GM19328 (cell line): ENCODE measurements around the gene ZNF496.
"Not testable (repeated sequence)": the region's sequence is repeated elsewhere in the genome, so short reads cannot be mapped to it uniquely, and the experiment has no call there.

ENCODE experiments used
- ATAC-seq: cut with Tn5 transposase; IDR thresholded peaks from one replicate; pipeline ENCODE4 v1.9.1; 2021; ENCODE audit warnings: mild to moderate bottlenecking, moderate library complexity; ENCODE audit not compliant: unreplicated experiment

The ZNF496 gene

DNA sequence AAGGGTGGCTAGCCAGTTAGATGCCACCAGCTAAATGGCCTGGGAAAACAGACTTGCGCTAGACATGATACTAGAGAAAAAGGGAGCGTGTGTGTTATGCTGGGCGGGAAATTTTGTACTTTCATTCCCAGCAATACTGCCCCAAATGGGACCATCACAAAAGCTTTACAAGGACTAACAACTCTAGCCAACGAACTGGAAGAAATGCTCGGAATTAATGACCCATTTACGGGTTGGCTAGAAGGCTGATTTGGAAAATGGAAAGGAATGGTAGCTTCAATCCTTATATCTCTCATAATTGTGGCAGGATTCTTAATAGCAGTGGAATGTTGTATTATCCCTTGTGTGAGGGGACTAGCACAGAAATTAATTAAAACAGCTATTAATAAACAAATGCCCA, 27.9 kb upstream of the ZNF496 start:
- no peak for ATAC-seq

DNA sequence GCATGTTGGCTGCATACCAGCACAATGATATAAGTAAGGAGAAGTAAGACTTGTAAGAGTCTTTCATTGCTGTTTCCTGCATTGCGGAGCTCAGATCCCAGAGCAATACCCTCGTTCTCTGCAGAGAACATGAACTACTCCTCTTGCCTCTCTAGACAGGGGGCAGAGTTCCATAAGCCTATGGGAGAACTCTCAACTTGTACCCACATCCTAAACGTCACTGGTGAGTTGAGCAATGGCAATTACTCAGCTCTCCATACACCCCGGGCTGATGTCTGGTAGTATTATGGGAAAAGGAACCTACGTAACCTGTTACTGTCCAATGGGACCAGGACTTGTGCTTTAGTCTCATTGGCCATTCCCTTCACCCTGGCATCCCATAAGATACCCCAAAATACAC, 27.3 kb upstream of the ZNF496 start:
- ATAC-seq = no peak

DNA sequence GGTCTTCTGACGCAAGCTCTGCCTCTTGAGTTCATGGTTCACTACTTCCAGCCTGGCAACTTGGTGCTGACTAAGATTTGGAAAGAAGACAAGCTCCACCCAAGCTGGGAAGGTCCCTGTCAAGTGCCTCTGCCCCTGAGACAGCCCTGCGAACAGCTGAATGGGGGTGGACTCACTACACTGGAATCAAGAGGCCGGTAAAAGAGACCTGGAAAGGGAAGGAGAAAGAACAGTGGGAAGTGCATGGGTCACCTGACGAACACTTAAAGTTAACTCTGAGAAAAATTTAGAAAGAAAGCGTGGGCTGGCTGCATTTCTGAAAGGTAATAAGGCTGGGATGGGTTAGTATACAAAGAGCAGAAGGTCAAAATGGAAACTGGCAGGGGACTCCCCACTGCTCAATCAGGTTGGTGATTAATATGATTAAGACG, 26.1 kb upstream of the ZNF496 start:
- ATAC-seq = peak; percentile 81

DNA sequence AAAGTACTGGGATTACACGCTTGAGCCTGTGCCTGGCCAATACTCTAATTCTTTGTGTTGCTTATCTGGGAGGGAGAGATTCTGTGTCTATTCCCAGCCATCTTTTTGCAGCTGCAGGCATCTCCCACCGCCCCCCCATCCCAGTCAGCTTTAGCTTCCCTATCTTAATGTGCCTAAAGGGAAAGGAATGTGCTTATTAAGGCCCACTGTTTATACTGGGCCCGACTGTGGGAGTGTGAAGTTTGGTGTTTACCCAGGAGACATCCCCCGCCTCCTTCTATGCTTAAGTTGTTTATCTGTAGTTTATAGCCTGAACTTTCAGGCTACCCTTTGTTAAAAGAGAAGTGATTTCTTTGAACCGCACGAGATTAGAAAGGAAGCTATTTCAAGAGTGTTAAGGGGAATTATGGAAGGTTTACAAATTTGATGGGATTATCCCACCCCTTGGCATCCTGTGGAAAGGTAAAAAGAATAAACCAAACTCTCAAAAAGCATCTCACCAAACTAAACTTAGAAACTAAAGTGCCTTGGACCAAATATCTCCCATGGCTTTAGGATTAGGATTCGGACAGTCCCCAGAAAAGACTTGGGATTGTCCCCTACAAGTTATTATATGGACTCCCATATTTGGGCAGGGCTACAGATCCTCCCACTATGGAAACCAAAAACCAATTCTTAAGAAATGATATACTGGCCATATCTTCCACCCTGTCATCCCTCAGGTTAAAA, 25.5 kb upstream of the ZNF496 start:
- no peak for ATAC-seq

DNA sequence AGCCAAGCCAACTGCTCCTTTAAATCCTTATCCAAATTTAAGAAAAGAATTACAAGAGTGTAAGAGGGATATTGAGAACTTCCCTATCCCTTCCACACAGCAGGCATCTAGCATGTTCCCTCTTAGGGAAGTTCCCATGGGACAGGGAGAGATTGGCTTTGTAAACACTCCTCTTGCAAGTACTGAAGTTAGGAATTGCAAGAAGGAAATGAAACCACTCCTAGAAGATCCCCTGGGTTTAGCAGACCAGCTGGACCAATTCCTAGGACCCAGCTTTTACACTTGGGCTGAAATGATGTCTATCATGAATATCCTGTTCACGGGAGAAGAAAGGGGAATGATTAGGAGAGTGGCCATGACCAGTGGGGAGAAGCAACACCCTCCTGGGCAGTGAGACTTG, 23.5 kb upstream of the ZNF496 start:
- not testable (repeated sequence) for ATAC-seq

DNA sequence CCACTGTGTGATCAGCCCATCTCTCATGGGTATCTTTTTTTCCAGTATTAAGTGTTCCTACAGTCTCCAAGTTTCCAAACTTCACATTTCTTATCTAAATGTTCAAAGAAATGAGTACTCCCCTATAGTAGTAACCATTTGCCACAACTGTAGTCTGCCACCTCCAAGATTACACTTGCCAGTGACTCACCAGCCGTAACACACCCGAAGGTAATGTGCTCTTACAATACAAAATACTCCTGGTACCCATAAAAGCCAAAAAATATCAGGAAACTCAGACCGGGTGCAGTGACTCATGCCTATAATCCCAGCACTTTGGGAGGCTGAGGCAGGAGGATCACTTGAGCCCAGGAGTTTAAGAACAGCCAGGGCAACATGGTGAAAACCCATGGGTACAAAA, 20.5 kb upstream of the ZNF496 start:
- ATAC-seq = no peak

DNA sequence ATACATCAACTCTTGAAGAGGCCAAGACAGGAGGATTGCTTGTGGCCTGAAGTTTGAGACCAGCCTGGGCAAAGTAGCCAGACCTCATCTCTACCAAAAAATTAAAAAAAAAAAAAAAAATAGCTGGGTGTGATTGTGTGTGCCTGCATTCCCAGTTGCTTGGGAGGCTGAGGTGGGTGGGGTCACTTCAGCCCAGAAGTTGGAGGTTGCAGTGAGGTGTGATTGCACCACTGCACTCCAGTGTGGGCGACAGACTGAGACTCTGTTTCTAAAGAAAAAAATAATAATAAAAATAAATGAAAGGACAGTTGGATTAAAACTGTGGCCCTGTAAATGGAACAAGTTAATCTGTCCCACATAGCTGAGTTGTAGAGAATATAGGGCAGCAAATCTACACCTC, 18.9 kb upstream of the ZNF496 start:
- no peak for ATAC-seq

DNA sequence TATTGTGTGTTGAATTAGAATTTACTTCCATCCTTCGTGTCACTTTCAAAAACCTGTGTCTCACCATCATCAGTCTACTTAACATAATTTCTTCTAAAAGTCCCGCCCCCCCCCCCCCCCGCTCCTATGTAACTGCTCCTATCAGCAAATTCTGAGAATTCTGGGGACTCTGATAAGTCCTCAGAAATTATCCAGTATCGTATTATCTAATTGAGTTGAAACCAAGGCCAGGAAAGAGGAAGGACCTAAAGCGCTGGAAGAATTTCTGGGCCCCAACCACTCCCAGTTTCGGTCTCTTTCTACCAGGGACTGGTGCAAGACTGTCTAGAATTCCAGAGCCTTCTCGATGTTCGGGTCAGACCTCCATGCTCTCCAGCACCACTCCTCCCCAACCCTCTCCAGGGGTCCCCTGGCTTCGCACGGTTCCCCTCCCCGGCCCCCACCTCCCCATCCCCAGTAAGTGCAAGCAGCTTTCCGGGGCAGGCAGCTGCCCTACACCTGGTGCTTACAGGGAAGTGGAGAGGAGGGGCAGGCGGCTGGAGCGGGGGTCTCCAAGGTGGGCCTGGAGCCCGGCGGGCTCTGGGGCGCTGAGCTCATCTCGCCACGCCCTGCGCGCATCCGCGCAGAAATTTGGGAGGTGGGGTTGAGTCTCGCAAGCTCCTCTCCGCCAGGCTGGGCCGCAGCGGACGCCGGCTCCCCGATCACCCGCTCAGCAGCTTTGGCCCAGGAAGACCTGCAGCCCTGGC, 16.0 kb upstream of the ZNF496 start:
- no peak for ATAC-seq

DNA sequence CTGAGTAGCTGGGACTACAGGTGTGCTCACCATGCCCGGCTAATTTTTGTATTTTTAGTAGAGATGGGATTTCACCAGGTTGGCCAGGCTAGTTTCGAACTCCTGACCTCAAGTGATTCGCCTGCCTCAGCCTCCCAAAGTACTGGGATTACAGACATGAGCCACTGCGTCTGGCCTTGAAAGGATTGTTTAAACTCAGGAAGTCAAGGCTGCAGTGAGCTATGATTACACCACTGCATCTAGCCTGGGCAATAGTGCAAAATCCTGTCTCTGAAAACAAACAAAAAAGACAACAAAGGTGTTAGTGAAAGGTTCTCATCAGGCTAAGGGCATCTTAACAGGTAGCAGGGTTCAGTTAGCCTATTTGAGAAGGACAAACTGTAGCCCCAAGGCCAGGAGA, 14.2 kb upstream of the ZNF496 start:
- no peak for ATAC-seq

DNA sequence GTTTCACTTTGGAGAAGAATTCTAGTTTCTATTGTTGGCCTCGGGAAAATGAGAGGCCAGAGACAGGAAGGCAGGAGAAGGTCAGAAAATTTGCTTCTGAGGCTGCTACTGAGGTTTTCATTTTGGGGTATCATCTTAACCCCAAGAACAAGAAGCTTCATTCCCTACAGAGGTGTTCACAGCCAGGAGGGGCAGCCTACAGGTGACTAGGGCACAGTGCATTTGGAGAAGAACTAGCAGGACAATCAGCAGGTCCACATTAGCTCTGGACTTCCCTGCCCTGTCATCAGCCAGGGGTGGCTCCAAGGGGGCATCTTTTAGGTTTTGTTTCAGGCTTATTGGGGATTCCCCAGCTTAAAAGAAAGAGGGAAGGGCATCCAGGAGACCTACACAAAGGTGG, 12.1 kb upstream of the ZNF496 start:
- ATAC-seq = no peak

DNA sequence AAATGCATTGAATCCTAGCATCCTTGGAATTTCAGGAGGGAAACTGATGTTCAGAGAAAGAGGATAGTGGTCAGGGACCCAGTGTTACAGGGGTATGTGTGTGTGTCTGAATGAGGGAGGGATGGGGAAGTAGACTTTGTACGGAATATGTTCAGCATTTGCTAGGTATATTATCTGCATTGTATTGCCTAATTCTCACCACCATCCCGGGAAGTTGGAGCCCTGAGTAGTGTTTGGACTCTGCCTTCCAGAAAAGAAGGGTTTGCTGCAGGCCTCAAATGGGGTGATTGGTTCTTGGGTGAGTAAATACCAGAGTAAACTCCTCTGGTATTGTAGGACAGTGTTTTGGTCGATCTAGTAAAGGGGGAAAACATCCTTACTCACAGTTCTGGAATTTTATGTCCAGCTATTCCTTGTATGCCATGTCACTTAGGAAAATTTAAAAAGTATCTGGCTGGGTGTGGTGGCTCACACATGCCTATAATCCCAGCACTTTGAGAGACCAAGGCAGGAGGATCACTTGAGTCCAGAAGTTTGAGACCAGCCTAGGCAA, 7.1 kb upstream of the ZNF496 start:
- no peak for ATAC-seq

DNA sequence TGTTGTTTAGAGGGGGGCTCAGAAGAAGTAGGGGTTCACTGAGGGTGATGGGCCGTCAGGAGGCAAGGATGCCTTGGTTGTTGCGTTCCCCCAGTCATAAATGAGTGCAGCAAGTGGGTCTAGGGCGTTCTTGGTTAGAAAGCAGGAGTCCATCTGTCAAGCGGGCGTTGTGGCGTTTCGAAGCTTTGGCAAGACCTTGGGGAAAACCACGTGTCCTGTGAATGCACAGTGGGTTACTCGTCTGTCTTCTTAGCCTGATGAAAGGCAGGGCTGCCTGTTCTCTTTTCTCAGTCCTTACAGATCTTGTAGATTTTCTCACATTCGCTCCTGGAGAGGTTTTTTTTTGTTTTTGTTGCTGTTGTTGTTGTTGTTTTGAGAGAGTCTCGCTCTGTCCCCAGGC, 6.3 kb upstream of the ZNF496 start:
- ATAC-seq = no peak

DNA sequence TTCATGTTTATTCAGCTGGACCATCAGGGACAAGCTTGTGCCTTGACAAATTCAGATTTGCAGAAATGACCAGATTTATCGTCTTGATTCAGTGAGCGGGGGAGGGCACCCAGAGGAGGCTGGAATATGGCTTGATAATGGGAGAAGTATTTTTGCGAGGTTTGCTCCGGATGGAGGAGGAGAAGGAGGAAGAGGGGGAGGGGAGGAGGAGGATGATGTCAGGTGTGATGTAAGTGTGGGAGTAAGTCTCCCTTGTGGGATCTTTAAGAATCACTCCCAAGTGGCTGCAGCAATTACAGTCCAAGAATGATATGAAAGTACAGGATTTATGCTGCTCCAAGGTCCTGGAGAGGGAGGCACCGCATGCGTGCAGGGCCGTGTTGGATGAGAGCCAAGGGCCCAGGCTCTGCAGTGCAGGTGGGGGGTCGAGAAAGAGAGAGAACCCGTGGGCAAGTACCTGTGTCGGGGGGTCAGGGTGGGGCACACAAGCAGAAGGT, 5.6 kb upstream of the ZNF496 start:
- no peak for ATAC-seq

DNA sequence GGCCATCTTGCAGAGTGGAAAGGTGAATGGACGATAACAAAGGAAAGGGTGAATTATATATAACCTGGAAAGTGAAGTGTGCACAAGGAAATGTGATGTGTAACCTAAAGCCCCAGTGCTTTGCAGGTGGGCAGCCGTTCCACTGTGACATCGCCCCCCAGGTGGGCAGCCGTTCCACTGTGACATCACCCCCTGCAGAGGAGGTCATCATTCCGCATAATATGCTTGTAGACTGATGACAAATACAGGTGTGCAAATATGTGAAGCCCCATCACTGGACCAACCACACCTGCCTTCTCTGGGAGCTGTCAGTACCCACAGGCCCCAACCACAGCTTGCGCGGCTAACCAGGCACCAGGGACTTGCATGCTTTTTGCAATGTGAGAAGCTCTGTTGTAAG, 4.7 kb upstream of the ZNF496 start:
- ATAC-seq = no peak

DNA sequence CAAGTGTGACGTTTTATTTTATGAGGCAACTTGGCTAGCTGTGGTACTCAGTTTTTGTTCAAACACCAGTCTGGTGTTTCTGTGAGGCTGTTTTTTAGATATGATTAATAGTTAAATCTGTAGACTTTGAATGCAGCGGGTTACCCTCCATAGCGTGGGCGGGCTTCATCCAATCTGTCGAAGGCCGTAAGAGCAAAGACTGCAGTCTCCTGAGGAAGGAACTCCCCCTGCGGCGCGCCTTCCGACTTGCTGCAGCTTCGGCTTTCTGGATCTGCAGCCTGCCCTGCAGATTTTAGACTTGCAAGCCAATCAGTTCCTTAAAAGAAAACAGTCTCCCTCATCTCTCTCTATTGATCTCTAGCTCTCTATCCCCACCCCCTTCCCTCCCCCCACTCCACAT, 4.2 kb upstream of the ZNF496 start:
- ATAC-seq = no peak

DNA sequence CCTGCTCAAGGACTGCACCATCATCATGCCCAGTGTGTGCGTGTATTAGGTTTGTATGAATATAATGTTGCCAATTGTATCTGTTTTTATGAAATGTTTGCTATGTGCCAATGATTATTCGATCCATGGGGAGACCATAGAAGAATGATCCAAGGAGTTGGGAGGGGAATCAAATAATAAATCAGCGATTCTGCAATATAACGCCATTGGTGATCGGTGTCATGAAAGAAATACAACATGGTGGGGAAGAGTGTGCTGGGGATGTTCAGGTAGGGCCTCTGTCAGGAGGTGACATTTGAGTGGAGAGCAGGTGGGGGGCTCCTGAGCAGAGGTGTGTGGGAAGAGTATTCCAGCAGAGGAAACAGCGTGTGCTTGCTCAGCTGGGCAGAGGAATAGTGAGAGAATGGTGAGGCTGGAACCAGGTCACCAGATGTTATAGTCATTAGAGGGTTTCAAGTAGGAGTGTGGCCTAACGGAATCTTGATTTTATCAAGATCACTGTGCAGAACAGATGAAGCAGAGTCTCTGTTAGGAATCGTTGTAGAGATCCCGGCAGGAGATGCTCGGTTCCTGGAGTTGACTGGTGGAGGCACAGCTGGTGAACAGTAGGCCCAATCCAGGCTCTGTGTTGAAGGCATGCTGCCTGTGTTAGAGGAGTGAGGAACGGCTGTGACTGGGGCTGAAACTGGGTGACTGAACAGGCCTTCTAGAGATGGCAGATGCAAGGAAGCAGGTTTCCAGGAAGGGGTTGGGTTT, 2.9 kb upstream of the ZNF496 start:
- no peak for ATAC-seq

DNA sequence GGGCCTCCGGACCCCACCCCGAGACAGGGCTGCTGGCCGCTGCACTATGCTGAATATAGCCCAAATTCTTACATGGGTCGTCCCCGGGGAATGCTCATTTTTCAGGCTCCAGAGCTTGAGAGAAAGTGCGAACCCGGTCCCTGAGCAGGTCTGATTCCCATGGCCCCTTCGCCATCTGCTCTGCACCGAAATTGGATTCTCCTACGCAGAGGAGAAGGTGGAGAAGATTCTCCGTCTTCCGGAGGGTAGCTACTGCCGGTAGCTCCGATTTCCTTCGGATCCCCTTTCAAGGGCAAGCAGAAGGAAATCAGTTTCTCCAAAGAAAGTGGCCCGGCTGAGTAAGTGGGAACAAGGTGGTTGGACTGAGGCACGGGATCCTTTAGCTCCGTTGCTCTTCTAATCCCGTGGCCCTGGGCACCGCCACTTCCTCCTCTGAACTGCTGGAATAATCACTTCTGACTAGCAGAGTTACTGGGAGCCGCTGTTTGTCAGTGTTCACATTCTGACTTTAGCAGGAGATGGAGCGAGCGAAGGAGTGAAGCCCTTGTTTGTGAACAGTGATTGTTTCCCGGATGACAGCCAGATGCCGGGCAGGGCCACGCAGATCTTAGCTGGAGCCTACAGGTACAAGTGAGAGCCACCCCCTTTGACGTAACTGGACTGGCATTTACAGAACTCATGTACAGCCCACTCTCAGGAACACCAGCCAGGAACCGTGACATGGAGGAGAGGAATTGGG, 1.1 kb upstream of the ZNF496 start:
- no peak for ATAC-seq

DNA sequence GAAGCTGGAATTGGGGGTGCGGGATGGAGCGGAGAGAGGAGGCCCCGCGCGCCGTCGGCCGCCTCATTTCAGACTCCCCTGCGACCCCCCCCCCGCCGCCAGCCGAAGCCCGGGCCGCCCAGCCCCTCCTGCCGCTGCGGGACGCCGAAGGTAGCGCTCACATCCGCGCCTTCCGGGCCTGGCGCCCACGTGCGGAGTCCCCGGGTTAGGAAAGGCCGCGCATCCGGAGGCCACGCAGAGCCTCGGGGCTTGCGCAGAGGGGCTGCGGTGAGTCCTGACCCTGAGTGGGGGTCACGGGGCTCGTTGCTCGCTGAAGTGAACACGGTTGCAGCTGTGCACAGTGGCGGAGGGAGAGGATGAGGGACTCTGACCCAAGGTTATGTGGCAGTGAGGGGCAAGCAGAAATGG, 552 bp upstream of the ZNF496 start:
- peak; percentile 33 for ATAC-seq

DNA sequence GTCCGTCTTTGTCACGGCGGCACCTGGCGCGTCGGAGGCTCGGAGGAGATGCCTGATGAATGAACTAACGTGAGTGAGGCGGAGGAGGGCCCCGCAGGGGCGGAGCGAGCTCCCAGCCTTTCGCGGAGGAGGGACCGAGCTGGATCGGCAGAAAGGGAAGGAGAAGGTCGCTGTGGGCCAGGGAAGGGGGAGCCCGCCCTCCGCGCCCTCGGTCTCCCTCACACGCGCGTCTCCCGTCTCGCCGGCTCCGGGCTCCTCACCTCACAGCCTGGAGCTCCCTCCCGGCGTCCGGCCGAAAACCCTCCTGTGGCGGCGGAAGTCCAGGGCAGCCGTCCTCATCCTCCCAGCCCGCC, 519 bp downstream of the ZNF496 start:
- ATAC-seq = peak; percentile 60

DNA sequence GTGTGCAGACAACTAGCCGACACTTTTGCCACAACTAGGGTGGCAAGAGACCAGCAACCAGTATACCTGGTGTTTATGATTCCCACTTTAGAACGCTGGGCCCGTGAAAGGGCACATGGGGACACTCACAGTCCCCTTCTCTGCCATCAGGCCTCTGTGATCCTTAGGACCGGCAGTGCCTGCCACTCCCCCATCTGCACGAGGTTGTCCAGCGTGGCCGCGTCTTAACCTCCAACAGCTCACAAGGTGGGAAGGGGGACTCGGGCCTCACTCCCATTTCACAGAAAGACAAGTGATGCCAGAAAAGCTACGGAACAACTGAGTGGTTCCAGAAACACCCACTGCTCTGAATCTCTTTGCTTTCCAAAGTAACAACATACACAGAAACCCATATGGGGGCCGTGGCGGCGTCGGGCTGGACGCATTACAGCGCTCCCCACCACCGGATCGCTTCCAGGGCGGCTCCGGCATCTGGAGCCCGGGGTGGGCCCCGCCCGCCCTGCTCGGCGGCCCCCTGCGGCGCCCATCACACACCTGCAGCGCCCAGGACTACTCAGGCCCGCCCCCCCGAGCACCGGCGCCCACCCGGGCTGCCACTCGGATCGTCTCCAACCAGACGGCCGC, 1.0 kb downstream of the ZNF496 start:
- ATAC-seq = no peak
